K562 (cell line): ENCODE results near the gene MEPE. TPM values are rescaled to one million over a fixed set of nuclear protein-coding genes. Genes with fewer than 3 reads are reported as not detected.

Experiments used
- ELF1 ChIP-seq: fragments of 200-800 bp; sonication (Bioruptor generic); IDR thresholded peaks from 2 replicates; pipeline ENCODE4 v1.6.1; 2016; ENCODE audit warnings: missing genetic modification characterization, missing compliant biosample characterization
- HMGN3 ChIP-seq: IDR thresholded peaks from 2 replicates; pipeline ENCODE4 v1.6.1; 2011; ENCODE audit warnings: borderline replicate concordance, low read depth, mild to moderate bottlenecking, mixed read lengths, low read length; ENCODE audit not compliant: insufficient read length; ENCODE audit errors: extremely low read depth
- KLF10 ChIP-seq: fragments of 250-450 bp; sonication (Bioruptor Pico); IDR thresholded peaks from 2 replicates; pipeline ENCODE4 v1.6.1; 2021; ENCODE audit warnings: matching md5 sums
- NFATC3 ChIP-seq: fragments of 450-650 bp; IDR thresholded peaks from 2 replicates; pipeline ENCODE4 v1.6.1; 2017; ENCODE audit warnings: mild to moderate bottlenecking
- POLR2A ChIP-seq: fragments of 450-650 bp; conservative IDR thresholded peaks from 2 replicates; pipeline ENCODE4 v1.6.1; 2016
- ZBTB1 ChIP-seq: sonication (generic); formaldehyde crosslinking; IDR thresholded peaks from 2 replicates; pipeline ENCODE4 v1.8.1; 2023; ENCODE audit warnings: missing genetic modification reagents, low read depth, mild to moderate bottlenecking, borderline replicate concordance
- ZNF586 ChIP-seq: fragments of 450-650 bp; formaldehyde crosslinking; conservative IDR thresholded peaks from 2 replicates; pipeline ENCODE4 v1.4.0; 2020; ENCODE audit warnings: mild to moderate bottlenecking, moderate library complexity
- ZNF77 ChIP-seq: fragments of 250-450 bp; sonication (Bioruptor Pico); IDR thresholded peaks from 2 replicates; pipeline ENCODE4 v1.5.0; 2020
- polyA plus RNA-seq, 8 experiments: library from polyadenylated mRNA; depleted of rRNA in 4 of 8; stranded (reverse) in 5 of 8; unstranded in 3 of 8; fragments of >200 nt; fragmentation: Nextera tagmentation in 2 of 8; fragmentation: Illumina TruSeq in 1 of 8; extraction: Ambion mirVana in 2 of 8; extraction: Trizol in 1 of 8; gene quantifications; 2 replicates each; pipeline versions ENCODE4 v1.2.1 to v1.2.3, GENCODE V29; 2011 to 2014; ENCODE audit warnings: inconsistent platforms in 1 of 8, missing spikeins in 1 of 8
- total RNA-seq, 7 experiments: library from RNA; depleted of rRNA in 6 of 7; stranded (reverse); fragments of >200 nt in 6 of 7; fragmentation: Illumina TruSeq in 2 of 7; extraction: Trizol in 2 of 7; gene quantifications; 2 replicates each; pipeline versions ENCODE4 v1.2.1 to v1.2.3, GENCODE V29; 2011 to 2021; ENCODE audit warnings: low replicate concordance in 1 of 7
- TF ChIP-seq, protein P1 (sequence below), 3 experiments: IDR thresholded peaks in 2 of 3; conservative IDR thresholded peaks in 1 of 3; 2 replicates each; pipeline ENCODE4 v1.5.1; 2011 to 2012; ENCODE audit warnings: low read length in 3 of 3, mild to moderate bottlenecking in 3 of 3, control low read depth in 2 of 3, improper control_type of control experiment in 1 of 3, inconsistent platforms in 1 of 3, low read depth in 1 of 3, mixed read lengths in 1 of 3, moderate library complexity in 1 of 3; ENCODE audit not compliant: insufficient read depth in 2 of 3
- TF ChIP-seq, protein P2 (sequence below): fragments of 450-650 bp; formaldehyde crosslinking; IDR thresholded peaks from 2 replicates; pipeline ENCODE4 v1.4.0; 2020; ENCODE audit warnings: mild to moderate bottlenecking, moderate library complexity
- TF ChIP-seq, protein P3 (sequence below), 2 experiments: fragments of 450-650 bp; formaldehyde crosslinking in 1 of 2; IDR thresholded peaks; 2 replicates each; pipeline versions ENCODE4 v1.4.0 to v1.6.1; 2014 to 2020; ENCODE audit warnings: mild to moderate bottlenecking in 2 of 2, borderline replicate concordance in 1 of 2, low read depth in 1 of 2

The MEPE gene
- total and polyA plus RNA-seq, 9 of the 15 experiments (the other 6 are each of a cell fraction or from before 2014, with no cell fraction given), result not detected

DNA sequence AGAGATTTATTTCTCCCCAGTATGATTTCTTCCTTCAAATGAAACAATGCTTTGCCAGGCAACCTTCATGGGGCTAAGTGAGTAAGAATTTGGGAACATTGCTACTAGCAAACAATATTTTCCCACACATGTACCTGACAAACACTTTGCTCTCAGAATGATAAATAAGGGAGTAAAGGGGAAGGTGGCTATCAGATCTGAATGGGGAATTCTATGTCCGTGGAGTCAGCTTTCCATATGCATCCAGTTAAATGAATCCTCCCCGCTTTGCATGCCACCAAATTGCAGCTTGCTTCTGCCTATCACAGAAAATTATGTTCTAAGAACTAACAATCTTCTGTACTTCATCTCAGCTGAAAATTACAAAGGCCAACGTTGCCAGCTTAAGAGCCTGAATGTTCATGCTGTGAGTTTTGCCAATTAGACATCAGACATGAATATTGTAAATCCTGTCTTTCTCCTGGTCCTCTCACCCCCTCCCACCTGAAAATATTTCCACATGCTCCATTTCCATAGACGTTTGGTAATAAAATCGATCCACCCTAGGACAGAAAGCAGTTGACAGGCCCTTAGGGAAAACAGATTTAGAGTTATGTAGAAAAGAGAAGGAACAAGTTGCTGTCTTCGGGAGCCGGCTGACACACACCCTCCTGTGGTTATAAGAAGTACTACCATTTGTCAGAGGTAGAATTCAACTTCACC, 6.3 kb downstream of the MEPE start (continued):
- TF ChIP-seq, protein P1, sequence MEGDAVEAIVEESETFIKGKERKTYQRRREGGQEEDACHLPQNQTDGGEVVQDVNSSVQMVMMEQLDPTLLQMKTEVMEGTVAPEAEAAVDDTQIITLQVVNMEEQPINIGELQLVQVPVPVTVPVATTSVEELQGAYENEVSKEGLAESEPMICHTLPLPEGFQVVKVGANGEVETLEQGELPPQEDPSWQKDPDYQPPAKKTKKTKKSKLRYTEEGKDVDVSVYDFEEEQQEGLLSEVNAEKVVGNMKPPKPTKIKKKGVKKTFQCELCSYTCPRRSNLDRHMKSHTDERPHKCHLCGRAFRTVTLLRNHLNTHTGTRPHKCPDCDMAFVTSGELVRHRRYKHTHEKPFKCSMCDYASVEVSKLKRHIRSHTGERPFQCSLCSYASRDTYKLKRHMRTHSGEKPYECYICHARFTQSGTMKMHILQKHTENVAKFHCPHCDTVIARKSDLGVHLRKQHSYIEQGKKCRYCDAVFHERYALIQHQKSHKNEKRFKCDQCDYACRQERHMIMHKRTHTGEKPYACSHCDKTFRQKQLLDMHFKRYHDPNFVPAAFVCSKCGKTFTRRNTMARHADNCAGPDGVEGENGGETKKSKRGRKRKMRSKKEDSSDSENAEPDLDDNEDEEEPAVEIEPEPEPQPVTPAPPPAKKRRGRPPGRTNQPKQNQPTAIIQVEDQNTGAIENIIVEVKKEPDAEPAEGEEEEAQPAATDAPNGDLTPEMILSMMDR (IDR thresholded peaks at IDR 0.05 in 2 of 3, conservative IDR thresholded peaks at IDR 0.05 in 1 of 3; ENCODE audit: insufficient read depth in 2 of 3, low read depth in 1 of 3, low read length in 3 of 3), result peak; percentile 46 to 73 (median 53); a peak in 4 of 6 replicates
- no peak for TF ChIP-seq POLR2A
- no peak for TF ChIP-seq ELF1 (tag)
- TF ChIP-seq, protein P2, sequence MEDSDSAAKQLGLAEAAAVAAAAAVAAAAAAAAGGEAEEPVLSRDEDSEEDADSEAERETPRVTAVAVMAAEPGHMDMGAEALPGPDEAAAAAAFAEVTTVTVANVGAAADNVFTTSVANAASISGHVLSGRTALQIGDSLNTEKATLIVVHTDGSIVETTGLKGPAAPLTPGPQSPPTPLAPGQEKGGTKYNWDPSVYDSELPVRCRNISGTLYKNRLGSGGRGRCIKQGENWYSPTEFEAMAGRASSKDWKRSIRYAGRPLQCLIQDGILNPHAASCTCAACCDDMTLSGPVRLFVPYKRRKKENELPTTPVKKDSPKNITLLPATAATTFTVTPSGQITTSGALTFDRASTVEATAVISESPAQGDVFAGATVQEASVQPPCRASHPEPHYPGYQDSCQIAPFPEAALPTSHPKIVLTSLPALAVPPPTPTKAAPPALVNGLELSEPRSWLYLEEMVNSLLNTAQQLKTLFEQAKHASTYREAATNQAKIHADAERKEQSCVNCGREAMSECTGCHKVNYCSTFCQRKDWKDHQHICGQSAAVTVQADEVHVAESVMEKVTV (CRISPR knock-in tag), result 0 out of 2 replicates have a peak, but pooled peaks have one; percentile 41
- no peak for TF ChIP-seq HMGN3
- no peak for TF ChIP-seq ZNF586 (CRISPR knock-in tag)
- no peak for TF ChIP-seq KLF10 (CRISPR knock-in tag)
- TF ChIP-seq ZBTB1 (CRISPR knock-in tag), result no peak
- no peak for TF ChIP-seq ZNF77 (CRISPR knock-in tag)
- TF ChIP-seq, protein P3, sequence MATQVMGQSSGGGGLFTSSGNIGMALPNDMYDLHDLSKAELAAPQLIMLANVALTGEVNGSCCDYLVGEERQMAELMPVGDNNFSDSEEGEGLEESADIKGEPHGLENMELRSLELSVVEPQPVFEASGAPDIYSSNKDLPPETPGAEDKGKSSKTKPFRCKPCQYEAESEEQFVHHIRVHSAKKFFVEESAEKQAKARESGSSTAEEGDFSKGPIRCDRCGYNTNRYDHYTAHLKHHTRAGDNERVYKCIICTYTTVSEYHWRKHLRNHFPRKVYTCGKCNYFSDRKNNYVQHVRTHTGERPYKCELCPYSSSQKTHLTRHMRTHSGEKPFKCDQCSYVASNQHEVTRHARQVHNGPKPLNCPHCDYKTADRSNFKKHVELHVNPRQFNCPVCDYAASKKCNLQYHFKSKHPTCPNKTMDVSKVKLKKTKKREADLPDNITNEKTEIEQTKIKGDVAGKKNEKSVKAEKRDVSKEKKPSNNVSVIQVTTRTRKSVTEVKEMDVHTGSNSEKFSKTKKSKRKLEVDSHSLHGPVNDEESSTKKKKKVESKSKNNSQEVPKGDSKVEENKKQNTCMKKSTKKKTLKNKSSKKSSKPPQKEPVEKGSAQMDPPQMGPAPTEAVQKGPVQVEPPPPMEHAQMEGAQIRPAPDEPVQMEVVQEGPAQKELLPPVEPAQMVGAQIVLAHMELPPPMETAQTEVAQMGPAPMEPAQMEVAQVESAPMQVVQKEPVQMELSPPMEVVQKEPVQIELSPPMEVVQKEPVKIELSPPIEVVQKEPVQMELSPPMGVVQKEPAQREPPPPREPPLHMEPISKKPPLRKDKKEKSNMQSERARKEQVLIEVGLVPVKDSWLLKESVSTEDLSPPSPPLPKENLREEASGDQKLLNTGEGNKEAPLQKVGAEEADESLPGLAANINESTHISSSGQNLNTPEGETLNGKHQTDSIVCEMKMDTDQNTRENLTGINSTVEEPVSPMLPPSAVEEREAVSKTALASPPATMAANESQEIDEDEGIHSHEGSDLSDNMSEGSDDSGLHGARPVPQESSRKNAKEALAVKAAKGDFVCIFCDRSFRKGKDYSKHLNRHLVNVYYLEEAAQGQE (IDR thresholded peaks at IDR 0.05; ENCODE audit: borderline replicate concordance), result peak; percentile 60; the same call in 1 of the 2 replicates
- TF ChIP-seq, protein P3 (CRISPR knock-in tag; IDR thresholded peaks at IDR 0.05; ENCODE audit: low read depth), result no peak
- TF ChIP-seq NFATC3, result no peak
